Measurements from ENCODE around the gene NUDT12.

The NUDT12 gene

GRCh38 chr5:103522586-103522985 lies 40.0 kb downstream of the NUDT12 start:
- ATAC-seq = no peak
- TF ChIP-seq RARB (CRISPR knock-in tag; IDR thresholded peaks at IDR 0.05) = no peak
- no peak for TF ChIP-seq ARNTL (CRISPR knock-in tag; IDR thresholded peaks at IDR 0.05; ENCODE audit: borderline replicate concordance, low read depth)
- TF ChIP-seq ZFP3 (CRISPR knock-in tag; IDR thresholded peaks at IDR 0.05) = no peak
- TF ChIP-seq ISL1 (CRISPR knock-in tag; IDR thresholded peaks at IDR 0.05) = no peak
- no peak for TF ChIP-seq SNAI2 (CRISPR knock-in tag; IDR thresholded peaks at IDR 0.05)
- TF ChIP-seq GLIS3 (CRISPR knock-in tag; IDR thresholded peaks at IDR 0.05) = no peak

- TF ChIP-seq ZNF8 (CRISPR knock-in tag; IDR thresholded peaks at IDR 0.05) = no peak
- no peak for TF ChIP-seq ZC3H10 (CRISPR knock-in tag; IDR thresholded peaks at IDR 0.05)
- TF ChIP-seq CSRNP3 (CRISPR knock-in tag; IDR thresholded peaks at IDR 0.05) = no peak
- no peak for ATAC-seq
Measured at GRCh38 chr5:103519550-103519949, 43.0 kb downstream of the NUDT12 start.

GRCh38 chr5:103514371-103514770 lies 48.2 kb downstream of the NUDT12 start:
- ATAC-seq = no peak
- TF ChIP-seq POU6F1 (CRISPR knock-in tag; IDR thresholded peaks at IDR 0.05; ENCODE audit: borderline replicate concordance, low read depth) (no peak), ZNF8 (CRISPR knock-in tag; IDR thresholded peaks at IDR 0.05) (no peak), BACH2 (CRISPR knock-in tag; IDR thresholded peaks at IDR 0.05; ENCODE audit: borderline replicate concordance) (no peak), ISL1 (CRISPR knock-in tag; IDR thresholded peaks at IDR 0.05) (no peak), ZC3H10 (CRISPR knock-in tag; IDR thresholded peaks at IDR 0.05) (no peak), PATZ1 (CRISPR knock-in tag; IDR thresholded peaks at IDR 0.05; ENCODE audit: borderline replicate concordance) (no peak), TOX (CRISPR knock-in tag; IDR thresholded peaks at IDR 0.05; ENCODE audit: borderline replicate concordance) (no peak), ARNTL (CRISPR knock-in tag; IDR thresholded peaks at IDR 0.05; ENCODE audit: borderline replicate concordance, low read depth) (no peak), TCF4 (CRISPR knock-in tag; IDR thresholded peaks at IDR 0.05; ENCODE audit: borderline replicate concordance) (no peak), ZNF565 (CRISPR knock-in tag; conservative IDR thresholded peaks at IDR 0.05; ENCODE audit: low read depth) (no peak), ZNF70 (CRISPR knock-in tag; IDR thresholded peaks at IDR 0.05) (no peak), ZFP3 (CRISPR knock-in tag; IDR thresholded peaks at IDR 0.05) (no peak), CSDC2 (CRISPR knock-in tag; IDR thresholded peaks at IDR 0.05) (no peak), RARB (CRISPR knock-in tag; IDR thresholded peaks at IDR 0.05) (no peak), ZFP30 (CRISPR knock-in tag; IDR thresholded peaks at IDR 0.05) (no peak)

- no peak for ATAC-seq
- no peak for TF ChIP-seq ZC3H10 (CRISPR knock-in tag; IDR thresholded peaks at IDR 0.05)
- TF ChIP-seq ESRRG (CRISPR knock-in tag; IDR thresholded peaks at IDR 0.05) = no peak
- no peak for TF ChIP-seq BACH2 (CRISPR knock-in tag; IDR thresholded peaks at IDR 0.05; ENCODE audit: borderline replicate concordance)
- TF ChIP-seq OSR1 (CRISPR knock-in tag; IDR thresholded peaks at IDR 0.05) = no peak
- TF ChIP-seq PATZ1 (CRISPR knock-in tag; IDR thresholded peaks at IDR 0.05; ENCODE audit: borderline replicate concordance) = no peak
- no peak for TF ChIP-seq TOX (CRISPR knock-in tag; IDR thresholded peaks at IDR 0.05; ENCODE audit: borderline replicate concordance)
- TF ChIP-seq SNAI2 (CRISPR knock-in tag; IDR thresholded peaks at IDR 0.05) = no peak
- peak; percentile 76 for TF ChIP-seq ISL1 (CRISPR knock-in tag; IDR thresholded peaks at IDR 0.05)
Measured at GRCh38 chr5:103513701-103514100, 48.9 kb downstream of the NUDT12 start.

- ATAC-seq = no peak
- TF ChIP-seq POU6F1 (CRISPR knock-in tag; IDR thresholded peaks at IDR 0.05; ENCODE audit: borderline replicate concordance, low read depth) (no peak), ZNF70 (CRISPR knock-in tag; IDR thresholded peaks at IDR 0.05) (no peak), ESRRG (CRISPR knock-in tag; IDR thresholded peaks at IDR 0.05) (no peak), ZNF8 (CRISPR knock-in tag; IDR thresholded peaks at IDR 0.05) (no peak), OSR1 (CRISPR knock-in tag; IDR thresholded peaks at IDR 0.05) (no peak), GLIS3 (CRISPR knock-in tag; IDR thresholded peaks at IDR 0.05) (no peak), ZC3H10 (CRISPR knock-in tag; IDR thresholded peaks at IDR 0.05) (no peak), TSHZ2 (CRISPR knock-in tag; IDR thresholded peaks at IDR 0.05) (no peak), RARB (CRISPR knock-in tag; IDR thresholded peaks at IDR 0.05) (no peak), ZFP30 (CRISPR knock-in tag; IDR thresholded peaks at IDR 0.05) (no peak), SNAI2 (CRISPR knock-in tag; IDR thresholded peaks at IDR 0.05) (no peak), ZFP3 (CRISPR knock-in tag; IDR thresholded peaks at IDR 0.05) (no peak), BACH2 (CRISPR knock-in tag; IDR thresholded peaks at IDR 0.05; ENCODE audit: borderline replicate concordance) (no peak), ZNF565 (CRISPR knock-in tag; conservative IDR thresholded peaks at IDR 0.05; ENCODE audit: low read depth) (no peak), ISL1 (CRISPR knock-in tag; IDR thresholded peaks at IDR 0.05) (no peak), CSDC2 (CRISPR knock-in tag; IDR thresholded peaks at IDR 0.05) (no peak), ARNTL (CRISPR knock-in tag; IDR thresholded peaks at IDR 0.05; ENCODE audit: borderline replicate concordance, low read depth) (no peak)
Measured at GRCh38 chr5:103512500-103512899, 50.1 kb downstream of the NUDT12 start.
